Measurements from ENCODE around the gene TMEM147.

DNA sequence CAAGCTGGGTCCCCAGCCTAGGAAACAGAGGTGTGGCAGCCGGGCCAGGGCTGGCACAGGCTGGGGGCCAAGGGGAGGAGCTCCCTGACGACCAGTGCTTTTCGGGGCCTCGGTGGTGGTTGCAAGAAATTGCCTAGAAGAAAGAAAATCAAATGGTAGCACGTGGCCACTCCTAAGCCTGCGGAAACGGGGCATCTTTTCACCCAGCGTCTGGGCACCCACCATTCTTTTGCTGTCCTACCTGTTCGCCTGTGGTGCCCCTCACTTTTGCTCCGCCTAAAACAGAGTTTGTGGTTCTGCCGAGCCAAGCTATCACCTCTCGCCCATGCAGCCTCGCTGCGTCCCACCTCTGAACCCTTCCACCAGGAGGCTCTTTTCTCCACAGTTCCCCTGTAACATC lies 48.0 kb upstream of the TMEM147 start:
- TF ChIP-seq, protein P1, sequence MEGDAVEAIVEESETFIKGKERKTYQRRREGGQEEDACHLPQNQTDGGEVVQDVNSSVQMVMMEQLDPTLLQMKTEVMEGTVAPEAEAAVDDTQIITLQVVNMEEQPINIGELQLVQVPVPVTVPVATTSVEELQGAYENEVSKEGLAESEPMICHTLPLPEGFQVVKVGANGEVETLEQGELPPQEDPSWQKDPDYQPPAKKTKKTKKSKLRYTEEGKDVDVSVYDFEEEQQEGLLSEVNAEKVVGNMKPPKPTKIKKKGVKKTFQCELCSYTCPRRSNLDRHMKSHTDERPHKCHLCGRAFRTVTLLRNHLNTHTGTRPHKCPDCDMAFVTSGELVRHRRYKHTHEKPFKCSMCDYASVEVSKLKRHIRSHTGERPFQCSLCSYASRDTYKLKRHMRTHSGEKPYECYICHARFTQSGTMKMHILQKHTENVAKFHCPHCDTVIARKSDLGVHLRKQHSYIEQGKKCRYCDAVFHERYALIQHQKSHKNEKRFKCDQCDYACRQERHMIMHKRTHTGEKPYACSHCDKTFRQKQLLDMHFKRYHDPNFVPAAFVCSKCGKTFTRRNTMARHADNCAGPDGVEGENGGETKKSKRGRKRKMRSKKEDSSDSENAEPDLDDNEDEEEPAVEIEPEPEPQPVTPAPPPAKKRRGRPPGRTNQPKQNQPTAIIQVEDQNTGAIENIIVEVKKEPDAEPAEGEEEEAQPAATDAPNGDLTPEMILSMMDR (IDR thresholded peaks at IDR 0.05), result no peak
- TF ChIP-seq POLR2A (IDR thresholded peaks at IDR 0.05), result no peak
